Measurements from ENCODE around the gene FGFR4. TPM values are rescaled to one million over a fixed set of nuclear protein-coding genes. Genes with fewer than 3 reads are reported as not detected.

FGFR4 gene
- 6.1 and 36.5 TPM in 2 replicates for total RNA-seq

GRCh38 chr5:177086654-177087397 lies at the start of gene FGFR4:
Gene FGFR4 (plus strand): TSS chr5:177086915. CDS start chr5:177089603, 2,688 bp downstream.

GRCh38 chr5:177133096-177133852 lies 46.6 kb downstream of the FGFR4 start, which contains the start of gene NSD1:
Gene NSD1 (plus strand): TSS chr5:177133773. CDS start chr5:177135104, 1,331 bp downstream.

Other genes with a start within 250 kb of the FGFR4 start
- gene HK3, start 187.6 kb upstream of the FGFR4 start, total RNA-seq: 0.09 TPM in 1 of 2 replicates, not detected in the other
- 26.9 and 28.7 TPM in 2 replicates for gene UIMC1, start 80.1 kb upstream of the FGFR4 start, total RNA-seq
- gene ZNF346, start 64.2 kb upstream of the FGFR4 start, total RNA-seq: 12.7 and 14.7 TPM in 2 replicates
- 22.6 and 28.2 TPM in 2 replicates for gene NSD1, start 46.9 kb downstream of the FGFR4 start, total RNA-seq
- 30.1 and 33.1 TPM in 2 replicates for gene RAB24, start 216.8 kb downstream of the FGFR4 start, total RNA-seq
- gene PRELID1, start 216.9 kb downstream of the FGFR4 start, total RNA-seq: 50.7 and 79.8 TPM in 2 replicates
- gene MXD3, start 225.0 kb downstream of the FGFR4 start, total RNA-seq: 0.94 and 3.2 TPM in 2 replicates

All from bronchial smooth muscle cell (primary cell).